ENCODE measurements around the gene UIMC1.

UIMC1 gene

DNA sequence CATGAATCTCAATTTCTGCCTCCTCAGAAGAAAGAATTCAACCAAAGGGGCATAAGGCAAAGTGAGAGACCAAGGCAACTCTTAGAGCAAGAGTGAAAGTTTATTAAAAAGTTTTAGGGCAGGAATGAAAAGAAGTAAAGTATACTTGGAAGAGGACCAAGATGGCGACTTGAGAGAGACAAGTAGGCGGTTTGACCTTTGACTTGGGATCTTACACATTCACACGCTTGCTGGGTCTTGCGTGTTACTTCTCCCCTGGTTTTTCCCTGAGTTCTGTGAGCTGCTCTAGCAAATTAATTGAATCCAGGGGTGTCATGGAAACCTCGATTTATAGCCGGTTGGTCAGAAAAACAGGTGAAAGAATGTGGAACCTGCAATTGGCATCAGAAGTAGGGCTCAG lies 22.9 kb upstream of the UIMC1 start:
- Histone ChIP-seq H3K4me3 (ENCODE audit: low read depth in 1 of 2, low read length in 2 of 2) (no peak overlapping the region), H3K9me3 (ENCODE audit: low read length) (no peaks in the 10 kb centered on the region), H3K4me1 (ENCODE audit: insufficient read depth, low read length) (peaks cover 8% of the 10 kb centered on the region), H3K27me3 (ENCODE audit: control insufficient read depth in 1 of 2, insufficient read depth in 2 of 2, low read length in 2 of 2) (no peaks in the 10 kb centered on the region), H3K9ac (ENCODE audit: low read length) (no peak overlapping the region), H3K27ac (ENCODE audit: low read depth, low read length) (no peak overlapping the region), H3K36me3 (ENCODE audit: insufficient read depth, low read length) (no peaks in the 10 kb centered on the region)

DNA sequence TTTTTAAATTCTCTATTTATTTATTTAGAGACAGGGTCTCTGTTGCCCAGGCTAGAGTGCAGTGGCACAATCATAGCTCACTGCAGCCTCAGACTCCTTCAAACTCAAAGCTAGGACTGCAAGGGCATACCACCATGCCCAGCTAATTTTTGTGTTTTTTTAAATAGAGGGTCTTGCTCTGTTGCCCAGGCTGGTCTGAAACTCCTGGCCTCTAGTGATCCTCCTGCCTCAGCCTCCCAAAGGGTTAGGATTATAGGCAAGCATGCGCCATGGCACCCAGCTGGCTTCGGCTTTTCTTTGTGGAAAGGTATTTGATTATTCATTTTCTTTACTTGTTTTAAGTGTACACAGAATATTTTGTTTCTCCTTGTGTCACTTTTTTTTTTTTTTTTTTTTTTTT lies 21.1 kb upstream of the UIMC1 start:
- no peaks in the 10 kb centered on the region for H3K36me3 ChIP-seq (ENCODE audit: insufficient read depth, low read length)
- no peaks in the 10 kb centered on the region for H3K27me3 ChIP-seq (ENCODE audit: control insufficient read depth in 1 of 2, insufficient read depth in 2 of 2, low read length in 2 of 2)

DNA sequence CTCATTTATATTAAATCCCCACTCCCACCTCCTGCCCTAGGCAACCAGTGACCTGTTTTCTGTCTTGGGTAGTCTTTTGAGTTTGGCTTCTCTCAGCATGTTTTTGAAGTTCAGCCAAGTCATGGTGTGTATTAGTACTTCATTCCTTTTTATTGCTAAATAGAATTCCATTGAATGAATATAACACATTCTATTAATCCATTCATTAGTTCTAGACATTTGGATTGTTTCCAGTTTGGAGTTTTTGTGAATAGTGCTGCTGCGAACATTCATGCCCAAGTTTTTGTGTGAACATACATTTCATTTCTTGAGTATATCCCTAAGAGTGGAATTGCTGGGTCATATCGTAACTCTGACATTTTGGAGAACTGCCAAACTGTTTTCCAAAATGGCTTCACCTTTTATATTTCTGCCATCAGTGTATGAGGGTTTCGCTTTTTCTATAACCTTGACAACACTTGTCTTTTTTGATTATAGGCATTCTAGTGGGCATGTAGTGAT lies 18.6 kb upstream of the UIMC1 start:
- Histone ChIP-seq H3K9me3 (ENCODE audit: low read length) (no peaks in the 10 kb centered on the region), H3K27me3 (ENCODE audit: control insufficient read depth in 1 of 2, insufficient read depth in 2 of 2, low read length in 2 of 2) (no peaks in the 10 kb centered on the region), H3K36me3 (ENCODE audit: insufficient read depth, low read length) (no peaks in the 10 kb centered on the region), H3K4me3 (ENCODE audit: low read depth in 1 of 2, low read length in 2 of 2) (no peak overlapping the region), H3K4me1 (ENCODE audit: insufficient read depth, low read length) (peaks cover 18% of the 10 kb centered on the region), H3K9ac (ENCODE audit: low read length) (no peak overlapping the region), H3K27ac (ENCODE audit: low read depth, low read length) (no peak overlapping the region)

More for the DNA sequence above, 21.1 kb upstream of the UIMC1 start:
- peaks cover 8% of the 10 kb centered on the region for H3K4me1 ChIP-seq (ENCODE audit: insufficient read depth, low read length)
- H3K4me3 ChIP-seq (ENCODE audit: low read depth in 1 of 2, low read length in 2 of 2), result no peak overlapping the region
- H3K9ac ChIP-seq (ENCODE audit: low read length), result no peak overlapping the region
- H3K27ac ChIP-seq (ENCODE audit: low read depth, low read length), result no peak overlapping the region
- no peaks in the 10 kb centered on the region for H3K9me3 ChIP-seq (ENCODE audit: low read length)

DNA sequence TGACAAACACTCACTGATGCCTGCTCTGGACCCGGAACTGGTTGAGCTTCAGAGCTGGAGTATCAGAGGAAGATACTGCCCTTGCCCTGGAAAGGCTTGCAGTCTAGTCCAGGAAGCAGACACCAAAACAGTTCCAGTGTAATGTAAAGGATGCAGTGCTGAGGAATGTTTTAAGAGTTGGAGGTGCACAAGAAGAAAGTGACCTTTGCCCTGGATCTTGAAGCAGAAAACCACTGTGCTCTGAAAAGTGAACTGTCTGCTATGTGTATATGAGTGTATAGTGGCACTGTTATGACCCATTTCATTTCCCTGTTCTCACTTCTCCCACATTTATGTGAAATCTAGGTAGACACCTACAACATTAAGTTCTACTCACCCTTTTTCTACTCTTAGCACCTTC lies 18.0 kb upstream of the UIMC1 start:
- Histone ChIP-seq H3K4me3 (ENCODE audit: low read depth in 1 of 2, low read length in 2 of 2) (no peak overlapping the region), H3K4me1 (ENCODE audit: insufficient read depth, low read length) (peaks cover 18% of the 10 kb centered on the region), H3K27me3 (ENCODE audit: control insufficient read depth in 1 of 2, insufficient read depth in 2 of 2, low read length in 2 of 2) (no peaks in the 10 kb centered on the region), H3K9ac (ENCODE audit: low read length) (no peak overlapping the region), H3K36me3 (ENCODE audit: insufficient read depth, low read length) (no peaks in the 10 kb centered on the region), H3K9me3 (ENCODE audit: low read length) (no peaks in the 10 kb centered on the region), H3K27ac (ENCODE audit: low read depth, low read length) (no peak overlapping the region)

DNA sequence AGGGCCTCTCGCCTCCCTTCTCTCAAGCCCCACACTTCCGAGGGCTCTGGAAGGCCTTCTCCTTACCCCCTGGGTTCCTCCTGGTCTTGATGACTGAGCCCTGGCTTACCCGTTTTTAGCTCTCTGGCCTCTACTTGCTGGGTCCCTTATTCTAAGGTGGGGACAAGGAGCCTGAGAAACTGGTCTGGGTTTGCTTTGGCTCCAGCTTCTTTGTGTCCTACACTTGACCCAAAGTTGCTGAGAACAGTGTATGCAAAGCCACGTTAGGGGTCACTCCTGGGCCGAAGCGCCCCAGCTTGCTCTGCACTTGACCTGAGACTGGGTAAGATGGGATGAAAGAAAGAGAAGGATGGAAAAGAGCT lies 16.7 kb upstream of the UIMC1 start:
- Histone ChIP-seq H3K4me1 (ENCODE audit: insufficient read depth, low read length) (peaks cover 18% of the 10 kb centered on the region), H3K36me3 (ENCODE audit: insufficient read depth, low read length) (no peaks in the 10 kb centered on the region), H3K4me3 (ENCODE audit: low read depth in 1 of 2, low read length in 2 of 2) (peak overlapping the region; percentile 75 to 98), H3K9me3 (ENCODE audit: low read length) (no peaks in the 10 kb centered on the region), H3K27ac (ENCODE audit: low read depth, low read length) (peak overlapping the region; percentile 80), H3K27me3 (ENCODE audit: control insufficient read depth in 1 of 2, insufficient read depth in 2 of 2, low read length in 2 of 2) (no peaks in the 10 kb centered on the region), H3K9ac (ENCODE audit: low read length) (peak overlapping the region; percentile 91)

DNA sequence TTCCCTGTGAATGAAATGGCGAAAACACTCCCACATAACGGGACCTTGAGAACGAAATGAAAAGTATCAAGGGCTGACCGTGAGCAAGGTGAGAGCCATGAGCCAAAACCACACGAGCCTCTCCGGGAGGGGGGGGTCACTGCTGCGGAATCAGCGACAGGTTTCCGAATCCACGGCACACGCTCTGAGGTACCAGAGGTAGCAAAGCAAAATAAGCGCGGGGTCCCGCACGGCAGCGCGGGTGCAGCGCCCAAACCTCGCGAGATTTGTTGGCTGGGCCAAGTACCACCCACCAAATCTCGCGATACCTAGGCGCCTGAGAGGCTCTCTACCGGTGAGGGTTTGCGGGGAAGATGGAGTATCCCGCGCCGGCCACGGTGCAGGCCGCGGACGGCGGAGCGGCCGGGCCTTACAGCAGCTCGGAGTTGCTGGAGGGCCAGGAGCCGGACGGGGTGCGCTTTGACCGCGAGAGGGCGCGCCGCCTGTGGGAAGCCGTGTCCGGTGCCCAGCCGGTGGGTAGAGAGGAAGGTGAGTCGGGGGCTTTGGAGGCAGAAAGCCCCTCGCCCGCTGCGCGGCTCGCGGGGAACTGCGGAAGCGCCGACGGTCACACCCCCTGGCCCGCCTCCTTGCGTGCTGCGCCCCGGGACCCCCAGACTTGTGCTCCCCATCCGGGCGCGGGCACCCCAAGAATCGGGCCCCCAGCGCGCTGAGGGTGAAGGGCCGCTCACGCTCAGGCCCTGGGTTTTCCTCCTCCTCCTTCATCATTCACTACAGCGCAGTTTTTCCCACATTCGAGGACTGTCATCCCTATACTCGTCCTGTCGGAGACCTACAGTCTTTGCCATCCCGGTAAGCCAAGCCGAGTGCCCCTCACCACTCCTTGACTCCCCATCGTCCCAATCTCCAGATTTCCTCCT lies 16.1 kb upstream of the UIMC1 start, which contains the start of gene ZNF346:
Gene ZNF346, plus strand, starts transcription at position 311 of the 917 bp plus-strand sequence. Its CDS starts 43 bp downstream, at position 354.
- no peaks in the 10 kb centered on the region for H3K36me3 ChIP-seq (ENCODE audit: insufficient read depth, low read length)
- H3K27ac ChIP-seq (ENCODE audit: low read depth, low read length), result peak within 1 kb of the TSS; percentile 80
- H3K9ac ChIP-seq (ENCODE audit: low read length), result peak within 1 kb of the TSS; percentile 91
- no peaks in the 10 kb centered on the region for H3K27me3 ChIP-seq (ENCODE audit: control insufficient read depth in 1 of 2, insufficient read depth in 2 of 2, low read length in 2 of 2)
- peaks cover 18% of the 10 kb centered on the region for H3K4me1 ChIP-seq (ENCODE audit: insufficient read depth, low read length)
- H3K4me3 ChIP-seq (ENCODE audit: low read depth in 1 of 2, low read length in 2 of 2), result peak within 1 kb of the TSS; percentile 75 to 98
- no peaks in the 10 kb centered on the region for H3K9me3 ChIP-seq (ENCODE audit: low read length)

DNA sequence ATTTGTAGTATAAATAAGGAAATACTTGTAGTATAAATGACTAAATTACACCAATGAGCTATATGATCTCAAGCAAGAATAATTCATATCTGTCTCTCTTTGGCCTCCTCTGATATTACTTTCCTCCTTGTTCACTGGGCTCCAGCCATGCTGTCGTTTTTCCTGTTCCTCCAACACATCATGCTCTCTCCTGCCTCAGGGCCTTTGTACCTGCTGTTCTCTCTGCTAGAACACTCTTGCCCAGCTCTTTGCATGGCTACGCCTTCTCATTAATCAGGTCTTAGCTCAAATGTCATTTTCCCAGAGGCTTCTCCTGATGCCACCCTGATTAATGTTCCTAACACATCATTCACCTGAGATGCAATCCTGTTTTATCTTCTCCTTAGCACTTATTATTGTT lies 13.5 kb upstream of the UIMC1 start:
- H3K4me3 ChIP-seq (ENCODE audit: low read depth in 1 of 2, low read length in 2 of 2), result no peak overlapping the region
- H3K9me3 ChIP-seq (ENCODE audit: low read length), result no peaks in the 10 kb centered on the region
- H3K36me3 ChIP-seq (ENCODE audit: insufficient read depth, low read length), result no peaks in the 10 kb centered on the region
- peaks cover 12% of the 10 kb centered on the region for H3K4me1 ChIP-seq (ENCODE audit: insufficient read depth, low read length)
- no peaks in the 10 kb centered on the region for H3K27me3 ChIP-seq (ENCODE audit: control insufficient read depth in 1 of 2, insufficient read depth in 2 of 2, low read length in 2 of 2)
- no peak overlapping the region for H3K27ac ChIP-seq (ENCODE audit: low read depth, low read length)
- H3K9ac ChIP-seq (ENCODE audit: low read length), result no peak overlapping the region

DNA sequence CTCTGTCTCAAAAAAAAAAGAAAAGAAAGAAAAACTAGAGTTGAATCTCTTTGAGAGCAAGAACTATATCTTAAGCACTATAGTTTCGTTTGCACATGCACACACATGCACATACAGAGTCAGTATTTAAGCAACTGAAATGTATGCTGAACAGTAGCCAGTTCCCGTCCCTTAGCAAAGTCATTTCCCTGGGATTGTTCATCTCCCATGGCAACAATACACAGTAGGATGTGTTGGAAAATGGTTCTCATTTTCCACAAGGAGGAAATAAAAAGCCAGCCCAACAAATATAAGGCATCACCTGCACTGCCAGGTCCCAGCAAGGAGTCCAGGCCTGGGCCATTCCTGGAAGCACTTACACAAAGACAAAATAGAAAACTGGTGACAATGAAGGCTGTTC lies 11.8 kb upstream of the UIMC1 start:
- Histone ChIP-seq H3K27ac (ENCODE audit: low read depth, low read length) (no peak overlapping the region), H3K9ac (ENCODE audit: low read length) (no peak overlapping the region), H3K36me3 (ENCODE audit: insufficient read depth, low read length) (no peaks in the 10 kb centered on the region), H3K9me3 (ENCODE audit: low read length) (no peaks in the 10 kb centered on the region), H3K4me1 (ENCODE audit: insufficient read depth, low read length) (peaks cover 18% of the 10 kb centered on the region), H3K4me3 (ENCODE audit: low read depth in 1 of 2, low read length in 2 of 2) (no peak overlapping the region), H3K27me3 (ENCODE audit: control insufficient read depth in 1 of 2, insufficient read depth in 2 of 2, low read length in 2 of 2) (no peaks in the 10 kb centered on the region)

DNA sequence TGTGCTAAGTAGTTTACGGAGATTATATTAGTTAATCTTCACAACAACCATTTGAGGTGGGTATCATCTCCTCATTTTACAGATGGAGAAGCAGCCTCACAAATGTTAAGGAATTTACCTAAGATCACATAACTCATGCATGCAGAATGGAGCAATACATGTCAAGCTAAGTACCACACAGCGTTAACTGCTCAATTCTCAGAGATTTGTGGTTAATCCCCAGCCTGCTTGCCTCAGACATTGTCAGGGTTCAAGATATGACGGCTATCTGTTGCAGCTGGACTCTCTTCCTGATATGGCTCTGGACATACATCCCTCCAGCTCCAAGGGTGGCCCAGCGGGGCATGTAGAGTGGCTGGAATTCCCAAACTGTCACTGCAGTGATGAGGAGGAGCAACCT lies 8.6 kb upstream of the UIMC1 start:
- Histone ChIP-seq H3K4me1 (ENCODE audit: insufficient read depth, low read length) (peaks cover 14% of the 10 kb centered on the region), H3K27ac (ENCODE audit: low read depth, low read length) (no peak overlapping the region), H3K27me3 (ENCODE audit: control insufficient read depth in 1 of 2, insufficient read depth in 2 of 2, low read length in 2 of 2) (no peaks in the 10 kb centered on the region), H3K9me3 (ENCODE audit: low read length) (no peaks in the 10 kb centered on the region), H3K36me3 (ENCODE audit: insufficient read depth, low read length) (no peaks in the 10 kb centered on the region), H3K9ac (ENCODE audit: low read length) (no peak overlapping the region), H3K4me3 (ENCODE audit: low read depth in 1 of 2, low read length in 2 of 2) (no peak overlapping the region)

DNA sequence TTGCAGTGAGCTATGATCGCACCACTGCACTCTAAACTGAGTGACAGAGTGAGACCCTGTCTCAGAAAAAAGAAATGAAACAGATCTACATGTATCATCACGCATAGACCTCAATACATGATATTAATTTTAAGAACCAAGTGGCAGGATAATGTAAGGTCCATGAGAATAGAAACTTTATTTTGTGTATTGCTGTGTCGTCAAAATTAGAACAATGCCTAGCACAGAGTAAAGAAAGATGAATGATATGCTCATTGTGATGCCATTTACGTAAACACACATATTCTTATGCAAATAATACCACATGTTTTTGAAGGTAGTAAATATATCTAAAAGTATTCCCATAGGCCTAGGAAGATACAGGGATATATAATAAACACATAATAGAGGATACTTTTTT lies 3.6 kb upstream of the UIMC1 start:
- H3K9ac ChIP-seq (ENCODE audit: low read length), result no peak overlapping the region
- H3K27me3 ChIP-seq (ENCODE audit: control insufficient read depth in 1 of 2, insufficient read depth in 2 of 2, low read length in 2 of 2), result no peaks in the 10 kb centered on the region
- peaks cover 18% of the 10 kb centered on the region for H3K4me1 ChIP-seq (ENCODE audit: insufficient read depth, low read length)
- no peaks in the 10 kb centered on the region for H3K9me3 ChIP-seq (ENCODE audit: low read length)
- H3K27ac ChIP-seq (ENCODE audit: low read depth, low read length), result no peak overlapping the region
- no peaks in the 10 kb centered on the region for H3K36me3 ChIP-seq (ENCODE audit: insufficient read depth, low read length)
- no peak overlapping the region for H3K4me3 ChIP-seq (ENCODE audit: low read depth in 1 of 2, low read length in 2 of 2)

DNA sequence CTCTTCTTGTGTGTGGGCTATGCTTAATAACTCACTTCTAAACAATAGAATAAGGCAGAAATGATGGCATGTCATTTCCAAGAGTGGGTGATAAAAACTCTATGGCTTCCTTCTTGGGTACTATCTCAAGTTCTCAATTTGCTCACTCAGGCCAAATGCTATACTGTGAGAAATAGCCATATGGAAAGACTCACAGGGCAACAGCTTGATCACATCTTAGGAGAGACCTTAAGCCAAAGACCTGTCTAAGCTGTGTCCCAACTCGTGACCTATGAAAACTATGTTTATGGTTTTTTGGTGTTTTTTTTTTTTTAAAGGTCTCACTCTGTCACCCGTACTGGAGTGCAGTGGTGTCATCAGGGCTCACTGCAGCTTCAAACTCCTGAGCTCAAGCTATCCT lies 2.1 kb upstream of the UIMC1 start:
- Histone ChIP-seq H3K9me3 (ENCODE audit: low read length) (no peaks in the 10 kb centered on the region), H3K9ac (ENCODE audit: low read length) (no peak overlapping the region), H3K36me3 (ENCODE audit: insufficient read depth, low read length) (no peaks in the 10 kb centered on the region), H3K27ac (ENCODE audit: low read depth, low read length) (no peak overlapping the region), H3K4me3 (ENCODE audit: low read depth in 1 of 2, low read length in 2 of 2) (no peak overlapping the region), H3K27me3 (ENCODE audit: control insufficient read depth in 1 of 2, insufficient read depth in 2 of 2, low read length in 2 of 2) (no peaks in the 10 kb centered on the region), H3K4me1 (ENCODE audit: insufficient read depth, low read length) (peaks cover 27% of the 10 kb centered on the region)
